Esophagus squamous epithelium (tissue), 4 donors: ENCODE measurements around the gene USB1.

Experiments used
- CTCF ChIP-seq, 6 experiments: fragments of 450-650 bp in 4 of 6; fragments of 200-600 bp in 2 of 6; sonication (generic) in 2 of 6; IDR thresholded peaks; one replicate each; pipeline ENCODE4 v1.5.1; 2016 to 2019; ENCODE audit warnings: antibody characterized with exemption in 6 of 6, mild to moderate bottlenecking in 4 of 6, moderate library complexity in 4 of 6
- POLR2A ChIP-seq, 4 donors: fragments of 450-650 bp; IDR thresholded peaks; one replicate each; pipeline ENCODE4 v1.6.1; 2017; ENCODE audit warnings: antibody characterized with exemption in 4 of 4, mild to moderate bottlenecking in 4 of 4, moderate library complexity in 3 of 4

- TF ChIP-seq CTCF (IDR thresholded peaks at IDR 0.05) (no peak), POLR2A (IDR thresholded peaks at IDR 0.05) (no peak)
Observed at GRCh38 chr16:58040496-58040846, 39.3 kb downstream of the USB1 start.
